HG02852 (cell line): ENCODE data around the gene NUBP1.
"Not testable (repeated sequence)": the region's sequence is repeated elsewhere in the genome, so short reads cannot be mapped to it uniquely, and the experiment has no call there.

Experiments used
- ATAC-seq: cut with Tn5 transposase; IDR thresholded peaks from one replicate; pipeline ENCODE4 v1.9.1; 2021; ENCODE audit warnings: mild to moderate bottlenecking, moderate library complexity; ENCODE audit not compliant: unreplicated experiment

NUBP1 gene

GRCh38 chr16:10750793-10751192, 7.2 kb downstream of the NUBP1 start:
- ATAC-seq, result no peak

GRCh38 chr16:10751291-10751697, 7.7 kb downstream of the NUBP1 start:
- no peak for ATAC-seq

DNA sequence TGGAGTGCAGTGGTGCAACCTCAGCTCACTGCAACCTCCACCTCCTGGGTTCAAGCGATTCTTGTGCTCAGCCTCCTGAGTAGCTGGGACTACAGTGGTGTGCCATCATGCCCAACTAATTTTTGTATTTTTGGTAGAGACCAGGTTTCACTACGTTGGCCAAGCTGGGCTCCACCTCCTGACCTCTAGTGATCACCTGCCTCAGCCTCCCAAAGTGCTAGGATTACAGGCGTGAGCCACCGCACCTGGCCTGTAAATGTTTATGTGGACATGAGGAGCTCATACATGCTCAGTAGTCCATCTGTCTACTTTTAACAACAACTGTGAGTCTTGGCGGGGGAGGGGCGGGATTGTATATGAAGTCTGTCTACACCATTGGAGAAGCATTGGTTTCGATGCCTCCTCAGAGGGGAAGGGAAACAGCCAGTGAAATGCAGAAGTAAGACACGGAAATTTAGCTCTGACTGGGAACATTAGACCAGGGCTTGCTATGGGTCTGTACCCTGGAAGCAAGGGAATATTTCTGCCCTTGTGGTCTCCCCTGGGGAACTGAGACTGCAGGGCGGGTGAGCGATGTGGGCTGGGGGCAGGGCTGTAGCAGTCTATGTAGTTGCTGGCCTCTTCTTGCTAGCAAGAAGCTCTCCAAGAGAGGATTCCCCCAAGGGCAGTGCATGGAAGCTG, 9.3 kb downstream of the NUBP1 start:
- ATAC-seq, result peak; percentile 64

DNA sequence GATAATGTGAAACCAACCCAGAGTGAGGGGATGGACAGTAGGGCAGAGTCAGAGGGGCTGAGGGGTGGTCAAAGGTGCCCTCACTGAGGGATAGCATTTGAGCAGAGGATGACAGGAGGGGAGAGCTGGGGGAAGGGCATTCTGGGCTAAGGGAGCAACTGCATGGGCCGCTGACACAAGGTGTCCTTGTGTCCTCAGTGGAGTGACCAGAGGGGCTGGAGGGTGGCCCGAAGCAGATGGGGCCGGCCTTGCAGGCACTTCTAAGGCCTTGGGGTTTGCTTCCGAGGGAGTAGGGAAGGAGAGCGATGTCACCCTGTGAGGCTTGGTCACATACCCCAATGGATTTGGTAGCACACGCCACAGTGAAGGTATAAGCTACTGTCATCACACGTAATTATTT, 10.0 kb downstream of the NUBP1 start:
- ATAC-seq, result no peak

DNA sequence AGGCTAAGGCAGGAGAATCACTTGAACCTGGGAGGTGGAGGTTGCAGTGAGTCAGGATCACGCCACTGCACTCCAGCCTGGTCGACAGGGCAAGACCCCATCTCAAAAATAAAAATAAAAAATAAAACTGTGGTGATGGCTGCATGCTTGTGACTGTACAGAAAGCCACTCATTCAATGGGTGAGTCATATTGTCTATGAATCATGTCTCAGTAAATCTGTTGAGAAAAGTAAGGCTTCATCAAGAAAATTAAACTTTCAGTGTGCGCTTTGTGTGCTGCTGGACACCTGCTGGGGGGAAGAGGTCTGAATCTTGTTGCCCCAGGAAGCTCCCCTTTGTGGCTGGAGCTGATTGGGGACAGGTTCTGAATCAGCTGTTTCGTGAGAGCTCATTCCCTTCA, 11.3 kb downstream of the NUBP1 start:
- ATAC-seq, result no peak

DNA sequence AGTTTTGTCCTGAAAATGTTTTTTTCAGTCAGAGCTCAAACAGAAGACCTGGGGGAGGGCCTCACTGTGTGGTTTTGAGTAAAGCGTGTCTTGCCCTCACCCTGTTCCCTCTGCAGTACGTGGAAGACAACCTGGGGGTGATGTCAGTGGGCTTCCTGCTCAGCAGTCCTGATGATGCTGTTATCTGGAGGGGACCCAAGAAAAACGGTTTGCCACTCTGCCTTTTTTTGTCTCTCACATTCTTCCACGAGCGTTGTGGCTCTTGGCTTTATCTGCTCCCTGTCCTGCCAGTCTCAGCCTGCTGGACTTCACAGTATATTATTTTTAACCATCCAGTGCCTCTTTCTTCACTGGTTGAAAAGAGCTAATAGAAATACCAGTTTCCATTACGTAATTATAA, 12.9 kb downstream of the NUBP1 start:
- no peak for ATAC-seq

- no peak for ATAC-seq
Measured at GRCh38 chr16:10760858-10761257, 17.2 kb downstream of the NUBP1 start.

- ATAC-seq, result no peak
Measured at GRCh38 chr16:10761373-10761772, 17.7 kb downstream of the NUBP1 start.

DNA sequence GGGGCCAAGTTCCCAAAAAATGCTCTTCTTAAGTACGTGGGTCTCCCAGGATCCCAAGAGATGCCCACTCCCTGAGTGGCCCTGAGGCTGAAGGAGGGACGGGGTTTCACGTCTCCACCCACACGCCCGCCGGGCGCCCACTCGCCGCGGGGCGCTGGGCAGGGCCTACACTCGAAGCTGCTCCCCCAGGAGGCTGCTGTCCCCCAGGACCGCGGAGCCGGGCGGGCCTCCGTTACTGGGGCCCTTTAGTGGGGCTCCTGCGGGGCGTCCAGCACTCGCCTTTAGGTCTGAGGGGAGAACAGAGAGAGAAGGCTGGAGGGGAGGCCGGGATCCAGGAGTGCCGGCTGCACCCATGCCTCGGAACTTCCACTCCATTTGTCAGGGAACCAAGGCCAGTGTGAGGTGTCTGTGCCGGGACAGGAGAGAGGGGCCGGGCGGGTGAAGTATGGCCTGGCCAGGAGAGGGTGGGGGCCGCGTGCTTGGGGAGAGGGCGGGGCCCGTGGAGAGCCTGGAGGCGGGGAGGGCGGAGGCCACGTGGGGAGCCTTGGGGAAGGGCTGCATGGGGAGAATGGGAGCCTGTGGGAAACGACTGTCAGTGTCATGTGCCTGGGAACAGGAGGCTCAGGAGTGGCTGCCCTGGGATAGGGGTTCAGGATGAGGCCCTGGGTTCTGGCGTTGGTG, 18.8 kb downstream of the NUBP1 start:
- ATAC-seq, result no peak

DNA sequence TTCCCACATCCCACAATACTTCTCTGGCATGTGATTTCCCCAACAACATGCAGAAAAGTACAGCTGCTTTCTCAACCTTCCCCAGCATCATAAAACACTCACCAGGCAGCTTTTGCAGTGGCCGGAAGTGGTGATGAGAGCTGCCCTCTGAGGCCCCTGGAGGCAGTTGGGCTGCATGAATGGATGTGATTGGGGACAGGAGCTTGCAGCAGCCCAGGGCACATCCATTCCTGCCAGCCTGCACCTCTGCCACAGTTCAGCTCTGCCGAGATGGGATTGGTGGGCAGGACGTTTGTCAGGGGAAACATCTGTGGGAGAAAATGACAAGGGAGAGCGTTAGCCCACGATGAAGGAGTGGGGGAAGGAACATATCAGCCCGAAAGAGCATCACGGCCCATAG, 19.8 kb downstream of the NUBP1 start:
- ATAC-seq, result no peak

DNA sequence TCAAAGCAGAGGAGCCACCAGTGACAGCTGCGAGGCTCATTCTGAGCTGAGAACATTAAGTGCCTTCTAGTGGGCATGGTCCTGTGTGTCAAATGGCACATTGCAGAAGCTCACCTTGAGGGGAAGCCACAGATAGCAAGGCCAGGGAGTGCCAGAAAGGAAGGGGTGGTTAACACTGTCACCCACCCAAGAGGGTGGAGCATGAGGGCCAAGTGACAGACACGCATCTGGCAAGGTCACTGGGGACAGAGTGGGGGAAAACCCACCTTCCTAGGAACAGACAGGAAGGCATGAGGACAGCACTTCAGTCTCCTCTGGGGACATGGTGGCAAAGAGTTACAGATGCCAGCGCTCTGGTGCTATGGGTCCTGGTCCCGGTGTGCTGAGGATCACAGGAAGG, 22.1 kb downstream of the NUBP1 start:
- ATAC-seq, result peak; percentile 44

DNA sequence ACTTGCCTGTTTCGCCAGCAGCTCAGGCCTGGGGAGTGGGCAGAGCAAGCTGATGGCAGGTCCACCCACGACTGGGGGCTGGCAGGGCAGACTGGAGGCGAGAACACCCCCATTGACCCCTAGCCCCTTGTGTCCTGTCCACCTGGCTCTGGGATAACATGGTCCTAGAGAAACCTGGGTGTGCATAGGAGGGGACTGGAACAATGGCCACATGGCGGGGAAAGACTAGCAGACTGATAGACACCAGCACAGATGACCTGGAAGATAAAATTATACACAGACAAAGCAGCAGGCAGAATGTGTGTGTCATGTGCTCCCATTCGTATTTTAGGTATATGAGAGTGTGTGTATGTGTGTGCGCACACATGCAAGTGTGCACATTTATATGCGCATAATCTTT, 23.5 kb downstream of the NUBP1 start:
- no peak for ATAC-seq

- no peak for ATAC-seq
Measured at GRCh38 chr16:10769381-10769780, 25.7 kb downstream of the NUBP1 start.

- ATAC-seq, result no peak
Measured at GRCh38 chr16:10770907-10771306, 27.3 kb downstream of the NUBP1 start.

DNA sequence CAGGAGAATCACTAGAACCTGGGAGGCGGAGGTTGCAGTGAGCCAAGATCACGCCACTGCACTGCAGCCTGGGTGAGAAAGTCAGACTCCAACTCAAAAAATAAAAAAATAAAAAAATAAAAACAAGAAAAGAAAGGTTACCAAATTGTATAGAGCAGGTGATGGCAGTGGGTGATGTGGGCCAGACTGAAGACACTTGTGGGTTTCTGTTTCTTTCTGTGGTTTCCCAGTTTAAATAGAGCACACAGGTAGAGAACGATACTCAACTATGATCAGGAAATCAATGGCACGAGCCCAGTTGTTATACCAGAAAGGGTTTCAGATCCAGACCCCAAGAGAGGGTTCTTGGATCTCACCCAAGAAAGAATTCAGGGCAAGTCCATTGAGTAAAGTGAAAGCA, 32.6 kb downstream of the NUBP1 start:
- ATAC-seq, result peak; percentile 67

DNA sequence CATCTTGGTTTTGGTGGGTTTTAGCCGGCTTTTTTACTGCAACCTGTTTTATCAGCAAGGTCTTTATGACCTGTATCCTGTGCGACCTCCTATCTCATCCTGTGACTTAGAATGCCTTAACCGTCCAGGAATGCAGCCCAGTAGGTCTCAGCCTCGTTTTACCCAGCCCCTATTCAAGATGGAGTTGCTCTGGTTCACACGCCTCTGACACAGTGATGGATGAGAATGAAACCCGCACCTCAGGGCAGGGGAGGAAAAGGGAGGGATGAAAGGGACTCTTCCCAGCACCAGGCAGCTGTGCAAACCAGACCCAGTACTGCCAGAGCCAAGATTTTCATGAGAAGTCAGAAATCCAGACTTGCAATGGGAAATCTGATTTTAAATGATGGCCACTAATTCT, 33.3 kb downstream of the NUBP1 start:
- not testable (repeated sequence) for ATAC-seq

- no peak for ATAC-seq
Measured at GRCh38 chr16:10777356-10777755, 33.7 kb downstream of the NUBP1 start.

GRCh38 chr16:10779908-10780307, 36.3 kb downstream of the NUBP1 start:
- not testable (repeated sequence) for ATAC-seq

GRCh38 chr16:10780628-10781027, 37.0 kb downstream of the NUBP1 start:
- ATAC-seq, result peak; percentile 36

DNA sequence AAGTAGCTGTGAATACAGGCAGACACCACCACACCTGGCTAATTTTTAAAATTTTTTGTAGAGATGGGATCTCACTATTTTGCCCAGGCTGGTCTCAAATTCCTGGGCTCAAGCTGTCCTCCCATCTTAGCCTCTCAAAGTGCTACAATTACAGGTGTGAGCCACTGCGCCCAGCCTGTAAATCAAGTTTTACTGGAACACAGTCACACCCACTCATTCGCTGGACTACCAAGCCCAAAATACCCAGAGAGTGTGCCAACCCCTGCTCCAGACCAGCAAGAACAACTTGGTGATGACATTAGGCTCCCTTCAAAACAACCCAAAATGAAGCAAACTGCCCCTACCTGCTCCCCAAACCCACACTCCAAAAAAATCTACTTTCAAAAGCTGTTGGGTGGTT, 39.0 kb downstream of the NUBP1 start:
- ATAC-seq, result no peak

DNA sequence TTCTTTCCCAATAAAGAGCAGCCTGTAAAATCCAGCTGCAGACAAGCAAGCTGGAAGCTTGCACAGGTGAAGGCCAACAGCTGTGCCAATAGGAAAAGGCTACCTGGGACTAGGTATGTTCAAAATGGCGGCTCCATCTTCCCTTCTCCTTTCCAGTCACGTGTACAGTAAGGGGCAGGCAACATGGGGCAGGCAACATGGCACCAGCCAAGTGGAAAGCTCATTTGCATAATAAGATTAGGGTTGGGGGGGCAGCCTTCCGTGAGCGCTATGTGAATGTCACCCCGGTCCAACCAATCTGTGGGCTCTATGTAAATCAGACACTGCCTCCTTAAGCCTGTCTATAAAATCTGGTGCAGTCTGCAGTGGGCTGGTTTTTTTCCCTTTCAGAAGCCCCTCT, 43.7 kb downstream of the NUBP1 start:
- no peak for ATAC-seq

DNA sequence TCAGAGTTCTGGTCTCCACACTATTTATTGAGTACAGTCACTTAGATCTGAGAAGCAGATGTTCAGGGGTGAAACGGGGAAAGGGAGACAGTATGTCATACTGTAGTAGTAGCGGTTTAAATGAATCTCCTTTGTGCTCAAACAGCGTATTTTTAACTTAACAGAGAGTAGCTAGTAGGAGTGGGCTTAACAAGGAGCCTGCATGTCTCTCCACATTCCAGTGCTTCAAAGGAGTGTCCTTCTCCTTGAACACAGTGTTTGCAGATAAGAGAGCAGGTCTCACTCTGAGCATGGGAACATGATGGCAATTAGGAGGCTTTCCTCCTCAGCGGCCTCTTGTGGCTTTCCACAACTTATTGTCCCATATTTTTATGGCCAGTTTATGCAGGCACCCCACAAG, 45.0 kb downstream of the NUBP1 start:
- ATAC-seq, result not testable (repeated sequence)

- peak; percentile 53 for ATAC-seq
Measured at GRCh38 chr16:10791048-10791447, 47.4 kb downstream of the NUBP1 start.
